GM12878 (cell line): ENCODE data around the gene RASSF8. TPM values are rescaled to one million over a fixed set of nuclear protein-coding genes. Genes with fewer than 3 reads are reported as not detected.
A peak's percentile ranks its signal among the peaks of the same experiment; 100 is the strongest.

Experiments used
- ATAC-seq: fragments of 200-7000 bp; cut with Tn5 transposase; 3 replicates; pipeline ENCODE4 v1.9.1; 2020; ENCODE audit warnings: mild to moderate bottlenecking, moderate library complexity
- BruUV-seq: library from RNA; stranded (reverse); fragments of 400-500 nt; replicated peaks from 2 replicates; lab custom pipeline; 2021; lab: Mats Ljungman, UMichigan
- CTCF ChIA-PET: fragments of 300-600 bp; sonication (Branson Sonifier 250); formaldehyde crosslinking; extraction: SDS; loops from one replicate; lab custom pipeline; 2021; ENCODE audit warnings: inconsistent platforms; lab: Yijun Ruan, JAX
- POLR2A ChIA-PET: fragments of 350-600 bp; formaldehyde crosslinking; extraction: SDS; loops from one replicate; lab custom pipeline; 2021; ENCODE audit warnings: inconsistent platforms; lab: Charles Lee
- RAD21 ChIA-PET: fragments of 300-600 bp; sonication (Branson Sonifier 250); formaldehyde crosslinking; loops from one replicate; lab custom pipeline; 2023; ENCODE audit warnings: antibody characterized with exemption; ENCODE audit not compliant: unreplicated experiment; lab: Charles Lee
- SMC1A ChIA-PET: fragments of 300-600 bp; sonication (Branson Sonifier 250); formaldehyde crosslinking; loops from one replicate; lab custom pipeline; 2023; ENCODE audit not compliant: unreplicated experiment, uncharacterized antibody; lab: Charles Lee
- DNase-seq: peaks from one replicate; pipeline ENCODE4 v3.0.0-alpha.2; 2011; ENCODE audit warnings: low read depth, low spot score
- FAIRE-seq: peaks from 3 replicates; lab custom pipeline; 2011; peaks lifted over from hg19 to GRCh38; lab: Jason Lieb, UNC
- H2AFZ ChIP-seq: 2 replicates; pipeline ENCODE4 v1.6.0; 2011; ENCODE audit warnings: low read depth, low read length, control low read depth; ENCODE audit not compliant: control insufficient read depth
- H3K27ac ChIP-seq: 2 replicates; pipeline ENCODE4 v1.5.1; 2011; ENCODE audit warnings: control low read depth; ENCODE audit not compliant: control insufficient read depth, insufficient read depth
- H3K27me3 ChIP-seq, 2 experiments: replicated peaks in 1 of 2; 2 replicates each; pipeline versions ENCODE4 v1.6.0 to v1.6.1; 2011; ENCODE audit warnings: low read length in 1 of 2; ENCODE audit not compliant: control insufficient read depth in 2 of 2, insufficient read depth in 2 of 2
- H3K36me3 ChIP-seq, 2 experiments: 2 replicates each; pipeline ENCODE4 v1.5.1; 2011; ENCODE audit warnings: low read length in 1 of 2; ENCODE audit not compliant: control insufficient read depth in 2 of 2, insufficient read depth in 2 of 2
- H3K4me1 ChIP-seq: 2 replicates; pipeline ENCODE4 v1.6.1; 2011; ENCODE audit warnings: mild to moderate bottlenecking, low read length, moderate library complexity, mixed read lengths; ENCODE audit not compliant: control insufficient read depth, insufficient read depth
- H3K4me2 ChIP-seq: 2 replicates; pipeline ENCODE4 v1.6.0; 2011; ENCODE audit warnings: control low read depth; ENCODE audit not compliant: control insufficient read depth, insufficient read depth
- H3K4me3 ChIP-seq: fragments of 200-600 bp; sonication (generic); 2 replicates; pipeline ENCODE4 v1.5.1; 2016
- H3K79me2 ChIP-seq: 2 replicates; pipeline ENCODE4 v1.6.0; 2011; ENCODE audit warnings: low read length; ENCODE audit not compliant: control insufficient read depth, insufficient read depth
- H3K9ac ChIP-seq: 2 replicates; pipeline ENCODE4 v1.8.0; 2011; ENCODE audit warnings: low read length, control low read depth, mixed read lengths; ENCODE audit not compliant: control insufficient read depth, insufficient read depth
- H3K9me3 ChIP-seq: replicated peaks from 3 replicates; pipeline ENCODE4 v1.5.1; 2011; ENCODE audit warnings: mild to moderate bottlenecking, low read length; ENCODE audit not compliant: control insufficient read depth, insufficient read depth
- H4K20me1 ChIP-seq: 2 replicates; pipeline ENCODE4 v1.6.0; 2011; ENCODE audit not compliant: control insufficient read depth, insufficient read depth
- BHLHE40 ChIP-seq, 2 experiments: fragments of 450-650 bp in 1 of 2; IDR thresholded peaks; 2 replicates each; pipeline ENCODE4 v1.6.1; 2011 to 2017; ENCODE audit warnings: low read depth in 2 of 2, borderline replicate concordance in 1 of 2, improper control_type of control experiment in 1 of 2, low read length in 1 of 2, mild to moderate bottlenecking in 1 of 2
- CBX3 ChIP-seq: fragments of 200-600 bp; sonication (generic); IDR thresholded peaks from 2 replicates; pipeline ENCODE4 v1.6.1; 2016; ENCODE audit warnings: low read depth, borderline replicate concordance
- CEBPB ChIP-seq, 2 experiments: fragments of 150-350 bp in 1 of 2; IDR thresholded peaks; 2 replicates each; pipeline ENCODE4 v1.6.1; 2012 to 2014; ENCODE audit warnings: low read depth in 2 of 2, low read length in 2 of 2, borderline replicate concordance in 1 of 2, inconsistent platforms in 1 of 2
- CREM ChIP-seq: IDR thresholded peaks from 2 replicates; pipeline ENCODE4 v1.6.1; 2014; ENCODE audit warnings: antibody characterized with exemption, low read depth
- HDAC6 ChIP-seq: fragments of 200-600 bp; sonication (generic); IDR thresholded peaks from one replicate; pipeline ENCODE4 v1.8.0; 2017; ENCODE audit warnings: antibody characterized with exemption; ENCODE audit not compliant: unreplicated experiment
- NFYA ChIP-seq: IDR thresholded peaks from 2 replicates; pipeline ENCODE4 v1.6.1; 2011; ENCODE audit warnings: low read depth, mild to moderate bottlenecking, low read length, improper control_type of control experiment, borderline replicate concordance
- NR2C2 ChIP-seq: IDR thresholded peaks from 2 replicates; pipeline ENCODE4 v1.6.1; 2011; ENCODE audit warnings: borderline replicate concordance, low read depth; ENCODE audit not compliant: control insufficient read depth, insufficient read length
- NRF1 ChIP-seq: conservative IDR thresholded peaks from 2 replicates; pipeline ENCODE4 v1.6.1; 2011; ENCODE audit warnings: mild to moderate bottlenecking, low read depth, low read length, improper control_type of control experiment
- PML ChIP-seq: IDR thresholded peaks from 2 replicates; pipeline ENCODE4 v1.6.1; 2012; ENCODE audit warnings: low read length, inconsistent platforms
- RBBP5 ChIP-seq: fragments of 200-600 bp; sonication (generic); conservative IDR thresholded peaks from 2 replicates; pipeline ENCODE4 v1.6.1; 2016
- SMC3 ChIP-seq: IDR thresholded peaks from 2 replicates; pipeline ENCODE4 v1.6.1; 2011; ENCODE audit warnings: low read length, improper control_type of control experiment, borderline replicate concordance
- SREBF1 ChIP-seq: IDR thresholded peaks from 2 replicates; pipeline ENCODE4 v1.6.1; 2012; ENCODE audit warnings: mild to moderate bottlenecking, low read length
- ZNF24 ChIP-seq: fragments of 450-650 bp; IDR thresholded peaks from 2 replicates; pipeline ENCODE4 v1.6.1; 2017; ENCODE audit warnings: antibody characterized with exemption, mild to moderate bottlenecking
- ZSCAN29 ChIP-seq: fragments of 450-650 bp; IDR thresholded peaks from 2 replicates; pipeline ENCODE4 v1.6.1; 2017; ENCODE audit warnings: mild to moderate bottlenecking, moderate library complexity
- WGBS: methylation state at CpG from one replicate; pipeline ENCODE4 v1.1.6; 2016; ENCODE audit warnings: low lambda C conversion rate; ENCODE audit not compliant: insufficient replicate concordance, insufficient coverage; ENCODE audit errors: missing lambda C conversion rate; 5-methylcytosine and 5-hydroxymethylcytosine counted together
- in situ Hi-C: fragments of 300-500 bp; cut with MboI; formaldehyde crosslinking; loops from 9 replicates; pipeline ENCODE4 v1.14.3; 2018; ENCODE audit warnings: mixed read lengths
- intact Hi-C: fragments of 100-400 bp; cut with micrococcal nuclease; formaldehyde crosslinking; loops from one replicate; pipeline ENCODE4 v1.14.2; 2022; ENCODE audit not compliant: unreplicated experiment
- polyA plus RNA-seq, 11 experiments: library from polyadenylated mRNA; depleted of rRNA in 4 of 11; unstranded in 6 of 11; stranded (reverse) in 5 of 11; fragments of >200 nt; fragmentation: Nextera tagmentation in 4 of 11; fragmentation: Illumina TruSeq in 1 of 11; extraction: Ambion mirVana in 4 of 11; extraction: Trizol in 1 of 11; gene quantifications; 1 replicate in 1 of 11; 2 replicates in 10 of 11; pipeline versions ENCODE4 v1.2.1 to v1.2.3, GENCODE V29; 2011 to 2016; ENCODE audit warnings: inconsistent platforms in 2 of 11, missing spikeins in 2 of 11, low read depth in 1 of 11
- total RNA-seq, 4 experiments: library from RNA; depleted of rRNA in 3 of 4; stranded (reverse); fragments of >200 nt in 3 of 4; fragmentation: Illumina TruSeq in 1 of 4; extraction: Trizol in 1 of 4; gene quantifications; 2 replicates each; pipeline versions ENCODE4 v1.2.1 to v1.2.3, GENCODE V29; 2013 to 2021
- TF ChIP-seq, protein P1 (sequence below), 3 experiments: IDR thresholded peaks in 2 of 3; conservative IDR thresholded peaks in 1 of 3; 2 replicates each; pipeline ENCODE4 v1.5.1; 2011; ENCODE audit warnings: low read depth in 3 of 3, low read length in 3 of 3, mild to moderate bottlenecking in 3 of 3, control low read depth in 2 of 3, moderate library complexity in 2 of 3, inconsistent platforms in 1 of 3, mixed read lengths in 1 of 3; ENCODE audit not compliant: control insufficient read depth in 2 of 3, insufficient read depth in 1 of 3; ENCODE audit errors: extremely low read depth in 1 of 3
- TF ChIP-seq, protein P2 (sequence below): fragments of 450-650 bp; IDR thresholded peaks from 2 replicates; pipeline ENCODE4 v1.6.1; 2016; ENCODE audit warnings: mild to moderate bottlenecking
- TF ChIP-seq, protein P3 (sequence below): IDR thresholded peaks from 2 replicates; pipeline ENCODE4 v1.6.1; 2011; ENCODE audit warnings: borderline replicate concordance, low read depth, mild to moderate bottlenecking, moderate library complexity, low read length; ENCODE audit not compliant: insufficient read depth, poor library complexity, severe bottlenecking

Gene RASSF8
- total and polyA plus RNA-seq, 10 of the 15 experiments (the other 5 are each of a cell fraction or from before 2014, with no cell fraction given), result 0.06 to 0.18 (median 0.08) TPM; not detected in 6

DNA sequence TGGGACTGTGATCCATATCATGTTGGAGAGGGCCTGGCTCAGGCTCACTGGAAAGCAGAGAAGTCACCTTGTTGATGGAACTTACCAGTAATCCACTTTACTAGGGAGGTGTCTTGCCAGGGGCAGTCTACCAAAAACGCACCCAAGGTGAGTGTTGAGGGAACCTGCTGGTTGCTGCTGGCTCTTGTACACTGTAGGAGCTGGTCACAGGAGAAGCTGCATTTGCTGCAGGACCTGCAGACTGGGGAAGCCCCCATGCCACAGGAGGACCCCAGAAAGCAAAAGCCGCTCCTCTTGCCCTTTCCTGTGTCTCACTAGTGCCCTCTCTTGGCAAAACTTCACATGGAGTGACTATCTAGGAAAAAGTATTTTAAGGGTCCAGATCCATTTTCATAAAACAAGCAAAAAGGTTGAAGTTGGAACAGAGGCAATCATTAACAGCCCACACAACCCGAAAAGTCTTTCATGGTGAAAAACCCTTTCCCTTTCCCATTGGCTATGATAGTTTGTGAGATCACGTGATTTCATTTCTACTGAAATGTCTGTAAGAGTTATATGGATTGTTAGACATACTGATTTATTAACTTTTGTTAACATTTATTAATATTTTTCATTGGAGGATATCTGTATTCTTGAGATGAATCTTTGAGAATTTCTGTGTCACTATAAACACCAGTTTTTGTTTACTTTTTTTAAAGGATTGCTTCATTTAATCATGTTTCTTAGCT, 59.2 kb downstream of the RASSF8 start (continued):
- no peak for TF ChIP-seq CEBPB (IDR thresholded peaks at IDR 0.05; ENCODE audit: borderline replicate concordance in 1 of 2, low read depth in 2 of 2, low read length in 2 of 2)
- TF ChIP-seq RBBP5, result no peak
- no peak for TF ChIP-seq CREM
- no peak for TF ChIP-seq NRF1
- peak; percentile 52; the same call in 1 of the 2 replicates for TF ChIP-seq SMC3
- TF ChIP-seq ZNF24, result no peak
- no peak for TF ChIP-seq SREBF1
- TF ChIP-seq PML, result no peak
- TF ChIP-seq NFYA, result no peak
- no peak for TF ChIP-seq BHLHE40 (IDR thresholded peaks at IDR 0.05; ENCODE audit: borderline replicate concordance in 1 of 2, low read depth in 2 of 2, low read length in 1 of 2)
- TF ChIP-seq, protein P1, sequence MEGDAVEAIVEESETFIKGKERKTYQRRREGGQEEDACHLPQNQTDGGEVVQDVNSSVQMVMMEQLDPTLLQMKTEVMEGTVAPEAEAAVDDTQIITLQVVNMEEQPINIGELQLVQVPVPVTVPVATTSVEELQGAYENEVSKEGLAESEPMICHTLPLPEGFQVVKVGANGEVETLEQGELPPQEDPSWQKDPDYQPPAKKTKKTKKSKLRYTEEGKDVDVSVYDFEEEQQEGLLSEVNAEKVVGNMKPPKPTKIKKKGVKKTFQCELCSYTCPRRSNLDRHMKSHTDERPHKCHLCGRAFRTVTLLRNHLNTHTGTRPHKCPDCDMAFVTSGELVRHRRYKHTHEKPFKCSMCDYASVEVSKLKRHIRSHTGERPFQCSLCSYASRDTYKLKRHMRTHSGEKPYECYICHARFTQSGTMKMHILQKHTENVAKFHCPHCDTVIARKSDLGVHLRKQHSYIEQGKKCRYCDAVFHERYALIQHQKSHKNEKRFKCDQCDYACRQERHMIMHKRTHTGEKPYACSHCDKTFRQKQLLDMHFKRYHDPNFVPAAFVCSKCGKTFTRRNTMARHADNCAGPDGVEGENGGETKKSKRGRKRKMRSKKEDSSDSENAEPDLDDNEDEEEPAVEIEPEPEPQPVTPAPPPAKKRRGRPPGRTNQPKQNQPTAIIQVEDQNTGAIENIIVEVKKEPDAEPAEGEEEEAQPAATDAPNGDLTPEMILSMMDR (IDR thresholded peaks at IDR 0.05 in 2 of 3, conservative IDR thresholded peaks at IDR 0.05 in 1 of 3; ENCODE audit: control insufficient read depth in 2 of 3, extremely low read depth in 1 of 3, insufficient read depth in 1 of 3, low read depth in 3 of 3, low read length in 3 of 3), result peak; percentile 48 to 66 (median 55)

DNA sequence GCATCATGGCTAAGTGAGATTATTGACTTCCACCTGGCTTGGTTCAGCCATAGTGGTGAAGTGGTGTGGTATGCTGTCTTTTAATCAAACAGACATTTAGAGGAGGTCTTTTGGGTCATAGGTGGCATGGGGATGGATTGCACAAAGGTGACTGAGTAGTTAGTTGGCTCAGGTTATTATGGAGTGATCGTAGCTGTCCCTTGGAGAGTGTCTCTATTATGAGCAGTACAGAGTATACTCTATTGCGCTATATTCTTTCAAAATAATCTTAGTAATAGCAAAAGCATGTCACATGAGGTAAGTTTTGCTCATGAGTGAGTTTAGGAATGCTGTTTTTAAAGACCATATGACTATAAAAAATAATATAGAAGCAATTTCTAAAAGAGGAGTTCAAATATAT, 60.4 kb downstream of the RASSF8 start:
- 49% methylated on average over 2 of the region's 2 CpGs for WGBS
- DNase-seq (no peak), FAIRE-seq (no peak), ATAC-seq (no peak)
- Histone ChIP-seq H3K4me3 (no peak overlapping the region), H3K27me3 (peaks cover 0 to 3% of the 10 kb centered on the region in 2 experiments; a peak in 2 of 4 replicates), H3K9me3 (no peaks in the 10 kb centered on the region), H3K4me2 (no peak overlapping the region), H4K20me1 (no peaks in the 10 kb centered on the region), H2AFZ (no peak overlapping the region), H3K36me3 (no peaks in the 10 kb centered on the region), H3K4me1 (no peaks in the 10 kb centered on the region), H3K79me2 (no peaks in the 10 kb centered on the region), H3K27ac (no peak overlapping the region), H3K9ac (no peak overlapping the region)
- ChIA-PET RAD21 (no interaction called here), SMC1A (no interaction called here), CTCF (interaction anchor here (2.2 kb wide), 1 partner anchor 585 kb away, joined by 11 read pairs; no protein-coding TSS in a partner anchor), POLR2A (no interaction called here)
- no TSS peak for BruUV-seq
- intact Hi-C loops, result no loop called here
- in situ Hi-C loops, result no loop called here
- TF ChIP-seq NR2C2 (no peak), BHLHE40 (IDR thresholded peaks at IDR 0.05; ENCODE audit: borderline replicate concordance in 1 of 2, low read depth in 2 of 2, low read length in 1 of 2) (no peak), CBX3 (no peak), HDAC6 (no peak), ZNF24 (no peak), ZSCAN29 (no peak)
- TF ChIP-seq, protein P2, sequence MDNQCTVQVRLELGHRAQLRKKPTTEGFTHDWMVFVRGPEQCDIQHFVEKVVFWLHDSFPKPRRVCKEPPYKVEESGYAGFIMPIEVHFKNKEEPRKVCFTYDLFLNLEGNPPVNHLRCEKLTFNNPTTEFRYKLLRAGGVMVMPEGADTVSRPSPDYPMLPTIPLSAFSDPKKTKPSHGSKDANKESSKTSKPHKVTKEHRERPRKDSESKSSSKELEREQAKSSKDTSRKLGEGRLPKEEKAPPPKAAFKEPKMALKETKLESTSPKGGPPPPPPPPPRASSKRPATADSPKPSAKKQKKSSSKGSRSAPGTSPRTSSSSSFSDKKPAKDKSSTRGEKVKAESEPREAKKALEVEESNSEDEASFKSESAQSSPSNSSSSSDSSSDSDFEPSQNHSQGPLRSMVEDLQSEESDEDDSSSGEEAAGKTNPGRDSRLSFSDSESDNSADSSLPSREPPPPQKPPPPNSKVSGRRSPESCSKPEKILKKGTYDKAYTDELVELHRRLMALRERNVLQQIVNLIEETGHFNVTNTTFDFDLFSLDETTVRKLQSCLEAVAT, result no peak
- TF ChIP-seq, protein P3, sequence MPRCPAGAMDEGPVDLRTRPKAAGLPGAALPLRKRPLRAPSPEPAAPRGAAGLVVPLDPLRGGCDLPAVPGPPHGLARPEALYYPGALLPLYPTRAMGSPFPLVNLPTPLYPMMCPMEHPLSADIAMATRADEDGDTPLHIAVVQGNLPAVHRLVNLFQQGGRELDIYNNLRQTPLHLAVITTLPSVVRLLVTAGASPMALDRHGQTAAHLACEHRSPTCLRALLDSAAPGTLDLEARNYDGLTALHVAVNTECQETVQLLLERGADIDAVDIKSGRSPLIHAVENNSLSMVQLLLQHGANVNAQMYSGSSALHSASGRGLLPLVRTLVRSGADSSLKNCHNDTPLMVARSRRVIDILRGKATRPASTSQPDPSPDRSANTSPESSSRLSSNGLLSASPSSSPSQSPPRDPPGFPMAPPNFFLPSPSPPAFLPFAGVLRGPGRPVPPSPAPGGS, result no peak
